Smooth muscle cell (in vitro differentiated cells): Measurements from ENCODE around the gene BRD3. TPM values are rescaled to one million over a fixed set of nuclear protein-coding genes. Genes with fewer than 3 reads are reported as not detected.

ENCODE experiments used
- DNase-seq: peaks from one replicate; lab custom pipeline; 2025; ENCODE audit not compliant: unreplicated experiment; lab: John Stamatoyannopoulos, UW
- H2AFZ ChIP-seq: fragments of 200-600 bp; sonication (generic); 2 replicates; pipeline ENCODE4 v1.6.0; 2016; ENCODE audit warnings: antibody characterized with exemption, low read depth, mild to moderate bottlenecking
- H3F3A ChIP-seq: fragments of 200-600 bp; sonication (generic); 2 replicates; pipeline ENCODE4 v1.6.0; 2017; ENCODE audit warnings: antibody characterized with exemption, low read depth
- H3K27ac ChIP-seq: fragments of 200-600 bp; sonication (generic); 2 replicates; pipeline ENCODE4 v1.5.1; 2016; ENCODE audit warnings: low read depth, mild to moderate bottlenecking
- H3K27me3 ChIP-seq: fragments of 200-600 bp; sonication (generic); 2 replicates; pipeline ENCODE4 v1.6.1; 2016; ENCODE audit warnings: low read depth, mild to moderate bottlenecking
- H3K36me3 ChIP-seq: fragments of 200-600 bp; sonication (generic); 2 replicates; pipeline ENCODE4 v1.5.1; 2016; ENCODE audit warnings: low read depth
- H3K4me1 ChIP-seq: fragments of 200-600 bp; sonication (generic); 2 replicates; pipeline ENCODE4 v1.5.1; 2016; ENCODE audit warnings: low read depth
- H3K4me2 ChIP-seq: fragments of 200-600 bp; sonication (generic); 2 replicates; pipeline ENCODE4 v1.6.0; 2016; ENCODE audit warnings: mild to moderate bottlenecking
- H3K4me3 ChIP-seq: fragments of 200-600 bp; sonication (generic); 2 replicates; pipeline ENCODE4 v1.5.1; 2016; ENCODE audit warnings: mild to moderate bottlenecking
- H3K79me2 ChIP-seq: fragments of 200-600 bp; sonication (generic); 2 replicates; pipeline ENCODE4 v1.6.0; 2016; ENCODE audit warnings: low read depth, mild to moderate bottlenecking
- H3K9ac ChIP-seq: fragments of 200-600 bp; sonication (generic); 2 replicates; pipeline ENCODE4 v1.6.0; 2016; ENCODE audit warnings: low read depth
- H3K9me3 ChIP-seq: fragments of 200-600 bp; sonication (generic); replicated peaks from 2 replicates; pipeline ENCODE4 v1.5.1; 2016; ENCODE audit warnings: low read depth
- H4K20me1 ChIP-seq: fragments of 200-600 bp; sonication (generic); 2 replicates; pipeline ENCODE4 v1.6.0; 2016; ENCODE audit warnings: low read depth
- WGBS: methylation state at CpG from one replicate; pipeline ENCODE4 v1.1.7; 2016; ENCODE audit warnings: low lambda C conversion rate; 5-methylcytosine and 5-hydroxymethylcytosine counted together
- polyA plus RNA-seq: library from polyadenylated mRNA; unstranded; fragments of >200 nt; fragmentation: Nextera tagmentation; extraction: Ambion mirVana; gene quantifications from 2 replicates; pipeline ENCODE4 v1.2.1, GENCODE V29; 2016
- total RNA-seq: library from RNA; depleted of rRNA; stranded (reverse); fragments of >200 nt; gene quantifications from 2 replicates; pipeline ENCODE4 v1.2.3, GENCODE V29; 2014
- TF ChIP-seq, protein P1 (sequence below): fragments of 200-600 bp; sonication (generic); IDR thresholded peaks from 2 replicates; pipeline ENCODE4 v1.5.1; 2017; ENCODE audit warnings: borderline replicate concordance, mild to moderate bottlenecking, antibody characterized with exemption; ENCODE audit not compliant: insufficient read depth, poor library complexity, severe bottlenecking

BRD3 gene
- total and polyA plus RNA-seq, 2 experiments from 2014 or later, result 9.2 to 34.1 TPM

GRCh38 chr9:133993635-133994253 is 74.1 kb downstream of the BRD3 start:
- H3K4me2 ChIP-seq, result peak overlapping the region; percentile 99
- 79% methylated on average over 16 of the region's 16 CpGs for WGBS
- H3K27ac ChIP-seq, result peak overlapping the region; percentile 86

DNA sequence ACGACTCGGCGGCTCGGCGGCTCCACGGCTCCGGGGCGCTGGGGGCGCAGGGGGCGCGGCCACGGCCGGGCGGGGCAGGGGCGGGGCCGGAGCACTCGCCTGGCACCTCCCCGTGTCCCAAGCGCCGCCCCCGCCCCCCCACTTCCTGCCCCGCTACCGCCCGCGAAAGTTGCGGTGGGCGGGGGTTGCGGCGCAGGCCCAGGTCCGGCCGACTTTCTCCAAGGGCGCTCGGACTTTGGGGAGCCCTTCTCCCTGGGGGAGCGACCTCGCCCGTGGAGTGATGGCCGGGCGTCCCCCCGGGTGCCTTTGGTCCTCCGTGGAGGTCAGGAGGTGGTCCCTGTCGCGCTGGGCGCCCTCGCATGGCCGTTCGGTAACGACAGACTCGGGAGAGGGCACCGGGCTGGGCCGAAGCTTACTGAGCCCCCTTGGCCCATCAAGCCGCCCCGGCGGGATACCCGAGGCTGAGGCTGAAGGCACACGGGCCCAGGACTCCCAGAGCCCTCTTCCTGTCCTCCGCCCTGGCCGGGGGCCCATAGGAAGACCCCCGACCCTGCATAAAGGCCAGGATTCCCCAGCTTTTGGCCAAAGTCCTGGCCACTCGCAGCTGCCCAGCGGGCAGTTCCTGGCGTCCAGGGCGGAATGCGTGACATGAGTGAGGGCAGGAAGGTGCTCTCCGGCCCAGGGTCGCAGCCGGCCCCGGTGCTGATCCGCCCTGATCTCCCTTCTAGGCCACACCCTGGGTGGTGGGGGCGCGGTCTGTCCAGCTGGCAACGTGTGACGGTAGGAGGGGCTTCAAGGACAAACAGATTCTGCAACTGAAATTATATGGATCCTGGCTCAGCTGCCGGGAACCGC is 74.8 kb downstream of the BRD3 start:
- Histone ChIP-seq H3K4me3 (peak overlapping the region; percentile 90), H3K79me2 (peaks cover 37% of the 10 kb centered on the region), H3K27me3 (no peaks in the 10 kb centered on the region), H3F3A (no peaks in the 10 kb centered on the region), H3K36me3 (no peaks in the 10 kb centered on the region), H2AFZ (peak overlapping the region; percentile 67), H3K4me1 (peaks cover 18% of the 10 kb centered on the region), H3K9ac (peak overlapping the region; percentile 87), H3K4me2 (peak overlapping the region; percentile 99), H3K27ac (peak overlapping the region; percentile 86), H3K9me3 (no peaks in the 10 kb centered on the region), H4K20me1 (peaks cover 41% of the 10 kb centered on the region)
- TF ChIP-seq, protein P1, sequence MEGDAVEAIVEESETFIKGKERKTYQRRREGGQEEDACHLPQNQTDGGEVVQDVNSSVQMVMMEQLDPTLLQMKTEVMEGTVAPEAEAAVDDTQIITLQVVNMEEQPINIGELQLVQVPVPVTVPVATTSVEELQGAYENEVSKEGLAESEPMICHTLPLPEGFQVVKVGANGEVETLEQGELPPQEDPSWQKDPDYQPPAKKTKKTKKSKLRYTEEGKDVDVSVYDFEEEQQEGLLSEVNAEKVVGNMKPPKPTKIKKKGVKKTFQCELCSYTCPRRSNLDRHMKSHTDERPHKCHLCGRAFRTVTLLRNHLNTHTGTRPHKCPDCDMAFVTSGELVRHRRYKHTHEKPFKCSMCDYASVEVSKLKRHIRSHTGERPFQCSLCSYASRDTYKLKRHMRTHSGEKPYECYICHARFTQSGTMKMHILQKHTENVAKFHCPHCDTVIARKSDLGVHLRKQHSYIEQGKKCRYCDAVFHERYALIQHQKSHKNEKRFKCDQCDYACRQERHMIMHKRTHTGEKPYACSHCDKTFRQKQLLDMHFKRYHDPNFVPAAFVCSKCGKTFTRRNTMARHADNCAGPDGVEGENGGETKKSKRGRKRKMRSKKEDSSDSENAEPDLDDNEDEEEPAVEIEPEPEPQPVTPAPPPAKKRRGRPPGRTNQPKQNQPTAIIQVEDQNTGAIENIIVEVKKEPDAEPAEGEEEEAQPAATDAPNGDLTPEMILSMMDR, result peak; percentile 39
- WGBS, result under 1% methylated on average over 34 of the region's 74 CpGs
- peak; percentile 88 for DNase-seq

More at GRCh38 chr9:133993635-133994253, 74.1 kb downstream of the BRD3 start:
- Histone ChIP-seq H3K27me3 (no peaks in the 10 kb centered on the region), H3K9ac (no peak overlapping the region), H4K20me1 (peaks cover 34% of the 10 kb centered on the region), H3K9me3 (no peaks in the 10 kb centered on the region), H2AFZ (no peak overlapping the region), H3K4me3 (peak overlapping the region; percentile 90), H3F3A (no peaks in the 10 kb centered on the region), H3K4me1 (peaks cover 18% of the 10 kb centered on the region), H3K36me3 (no peaks in the 10 kb centered on the region), H3K79me2 (peaks cover 29% of the 10 kb centered on the region)
- TF ChIP-seq, protein P1, result no peak
- DNase-seq, result no peak

DNA sequence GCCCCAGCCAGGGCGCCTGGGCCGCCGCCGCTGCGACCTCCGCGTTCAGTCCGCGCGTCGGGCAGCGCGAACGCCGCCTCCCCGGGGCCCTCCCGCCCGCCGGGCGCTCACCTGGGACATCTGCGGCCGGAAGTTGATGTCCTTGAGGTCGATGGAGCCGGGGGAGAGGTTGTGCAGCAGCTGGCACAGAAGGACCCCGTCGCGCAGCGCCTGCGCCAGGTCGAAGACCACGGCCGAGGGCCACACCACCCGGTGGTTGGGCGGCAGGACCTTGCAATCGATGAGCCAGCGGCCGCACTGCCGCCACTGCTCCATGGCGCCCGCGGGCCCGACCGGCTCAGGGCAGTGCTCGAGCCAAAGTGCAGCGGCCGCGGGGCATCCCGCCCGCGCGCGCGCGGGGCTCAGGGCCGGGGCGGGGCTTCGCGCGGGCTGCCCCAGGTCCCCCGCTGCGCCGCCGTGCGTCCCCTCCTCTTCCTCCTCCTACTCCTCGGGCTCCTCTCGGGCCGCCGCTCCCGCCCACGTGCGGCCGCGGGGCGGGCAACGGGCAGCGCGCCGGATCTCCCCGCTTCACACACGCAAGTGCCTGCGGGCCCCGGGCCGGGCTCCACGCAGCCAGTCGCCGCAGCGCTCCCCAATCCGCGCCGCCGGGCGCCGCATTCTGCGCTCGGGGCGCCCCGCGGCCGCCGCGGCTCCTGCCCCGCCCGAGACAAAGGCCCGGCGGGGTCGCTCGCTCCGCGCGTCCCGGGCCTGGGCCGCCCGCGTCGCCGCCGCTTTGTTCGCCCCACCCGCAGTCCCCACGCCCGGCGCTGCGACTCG is 75.7 kb downstream of the BRD3 start, which contains the start of gene VAV2:
Gene VAV2, minus strand, starts transcription at position 361 of the 816 bp plus-strand sequence. Its CDS starts 46 bp downstream, at position 315.
- H4K20me1 ChIP-seq, result peaks cover 50% of the 10 kb centered on the region
- peak within 1 kb of the TSS; percentile 90 for H3K4me3 ChIP-seq
- H3K9me3 ChIP-seq, result no peaks in the 10 kb centered on the region
- WGBS, result under 1% methylated on average over 73 of the region's 124 CpGs
- H3F3A ChIP-seq, result no peaks in the 10 kb centered on the region
- DNase-seq, result peak; percentile 43
- no peaks in the 10 kb centered on the region for H3K36me3 ChIP-seq
- H3K27me3 ChIP-seq, result no peaks in the 10 kb centered on the region
- H3K4me2 ChIP-seq, result peak within 1 kb of the TSS; percentile 99
- TF ChIP-seq, protein P1, result no peak
- peak within 1 kb of the TSS; percentile 67 for H2AFZ ChIP-seq
- peak within 1 kb of the TSS; percentile 86 for H3K27ac ChIP-seq
- peaks cover 45% of the 10 kb centered on the region for H3K79me2 ChIP-seq
- peaks cover 18% of the 10 kb centered on the region for H3K4me1 ChIP-seq
- peak within 1 kb of the TSS; percentile 87 for H3K9ac ChIP-seq
